HG03097 (cell line): ENCODE data around the gene C1orf116.

Source experiments
- ATAC-seq: cut with Tn5 transposase; IDR thresholded peaks from one replicate; pipeline ENCODE4 v1.9.1; 2021; ENCODE audit not compliant: unreplicated experiment, low FRiP score

C1orf116 gene

DNA sequence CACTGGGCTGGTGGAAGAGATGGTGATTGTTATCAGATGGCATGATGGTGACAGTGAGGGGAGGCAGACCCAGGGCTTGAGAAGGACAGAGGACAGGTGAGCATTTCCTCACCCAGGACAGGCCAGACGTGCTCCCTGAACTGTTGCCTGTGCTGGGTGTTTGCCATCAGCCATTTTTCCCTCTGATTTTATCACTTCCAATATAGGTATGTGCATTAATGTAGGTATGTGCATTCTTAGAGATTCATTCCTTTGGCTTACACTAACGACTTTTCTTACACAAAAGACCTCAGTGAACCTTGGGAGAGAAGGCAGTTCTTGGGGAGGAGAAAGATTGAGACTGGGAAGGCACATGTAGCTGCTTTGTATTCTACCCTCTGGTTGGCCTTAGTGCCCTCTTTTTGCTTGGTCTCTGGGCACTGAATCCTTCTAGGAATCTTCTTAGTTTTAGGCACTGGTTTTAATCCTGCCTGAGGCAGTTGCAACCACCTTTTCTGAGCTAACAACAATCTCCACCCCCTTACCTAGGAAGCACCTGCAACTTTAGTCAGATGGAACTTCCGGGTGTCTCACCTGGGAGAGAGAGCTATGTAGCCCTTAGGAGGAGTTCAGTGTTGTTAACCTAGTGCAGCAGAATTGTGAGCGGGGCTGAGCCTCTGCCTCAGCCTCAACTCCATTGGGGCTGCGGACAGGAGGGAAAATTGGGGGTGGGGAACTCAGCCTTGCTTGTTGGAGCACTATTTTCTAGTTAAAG lies 30.9 kb downstream of the C1orf116 start:
- ATAC-seq: no peak

DNA sequence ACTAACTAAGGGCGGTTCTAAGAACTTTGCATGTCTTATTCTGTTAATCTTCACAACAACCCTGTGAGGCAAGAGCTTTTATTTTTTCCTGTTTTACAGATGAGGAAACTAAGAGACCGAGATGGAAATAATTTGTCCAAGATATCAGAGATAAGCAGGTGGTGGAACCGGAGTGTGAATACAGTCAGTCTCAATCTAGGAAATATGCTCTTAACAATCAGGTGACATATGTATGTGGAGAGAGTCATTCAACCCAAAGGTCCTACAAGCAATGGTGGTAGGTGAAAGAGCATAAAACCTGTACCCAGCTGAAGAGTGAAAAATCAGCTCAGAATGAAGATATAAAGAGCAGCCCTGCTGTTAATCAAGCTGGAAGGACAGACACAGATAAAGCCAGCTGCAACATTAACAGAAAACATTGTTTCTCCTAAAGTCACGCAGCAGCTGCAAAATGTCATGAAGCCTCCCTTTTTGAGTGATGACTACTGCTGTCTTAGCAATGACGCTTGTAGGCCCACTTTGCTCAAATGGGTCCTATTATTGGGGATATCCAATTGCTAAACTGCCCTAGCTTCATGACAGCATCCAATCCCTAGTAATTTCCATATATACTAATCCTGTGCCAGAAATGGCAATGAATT lies 31.8 kb downstream of the C1orf116 start:
- ATAC-seq: no peak

DNA sequence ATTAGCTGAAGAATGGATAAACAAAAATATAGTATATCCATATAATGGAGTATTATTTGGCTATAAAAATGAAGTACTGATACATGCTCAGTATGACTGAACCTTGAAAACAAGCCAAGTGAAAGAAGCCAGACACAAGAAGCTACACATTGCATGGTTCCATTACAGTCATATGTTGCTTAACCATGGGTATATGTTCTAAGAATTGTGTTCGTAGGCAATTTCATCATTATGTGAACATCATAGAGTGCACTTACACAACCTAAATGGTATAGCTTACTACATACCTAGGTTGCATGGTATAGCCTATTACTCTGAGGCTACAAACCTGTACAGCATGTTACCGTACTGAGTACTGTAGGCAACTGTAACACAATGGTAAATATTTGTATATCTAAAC lies 33.7 kb downstream of the C1orf116 start:
- no peak for ATAC-seq

DNA sequence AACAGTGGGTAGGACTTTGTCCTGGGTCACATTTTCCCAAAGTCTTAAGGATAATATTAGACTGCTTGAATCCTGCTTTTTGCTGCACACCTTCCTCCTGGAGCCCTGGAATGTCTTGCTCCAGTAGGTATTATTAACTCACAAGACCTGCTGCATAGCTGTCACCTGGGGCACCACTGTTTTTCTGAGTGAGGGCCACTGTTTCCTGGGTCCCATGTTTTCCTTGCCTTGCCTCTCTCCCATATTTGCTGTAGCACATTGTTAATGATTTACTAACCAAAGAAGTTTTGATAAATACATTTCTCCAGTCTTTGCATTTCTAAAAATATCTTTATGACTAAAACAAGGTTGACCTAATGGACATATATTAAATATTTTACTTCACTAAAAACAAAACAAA lies 39.8 kb downstream of the C1orf116 start:
- ATAC-seq: no peak

DNA sequence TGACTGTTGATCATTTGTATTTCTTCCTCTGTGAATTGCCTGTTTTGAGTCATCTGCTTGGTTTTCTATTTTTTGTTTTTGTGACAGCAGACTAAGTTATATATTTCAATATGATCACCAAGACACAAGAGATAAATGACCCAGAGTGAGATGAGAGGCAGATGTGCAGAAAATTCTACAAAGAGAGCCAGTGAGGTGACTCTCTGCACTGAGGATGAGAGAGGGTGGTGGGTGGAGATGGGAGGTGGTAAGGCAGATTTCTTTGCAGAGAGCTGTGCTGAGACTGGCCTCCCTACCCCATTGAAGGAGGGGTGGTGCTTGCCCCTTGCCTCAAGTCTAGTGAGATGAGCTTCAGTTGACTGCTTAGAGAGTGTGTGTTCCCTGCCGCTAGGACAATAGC lies 44.7 kb downstream of the C1orf116 start:
- ATAC-seq: no peak

DNA sequence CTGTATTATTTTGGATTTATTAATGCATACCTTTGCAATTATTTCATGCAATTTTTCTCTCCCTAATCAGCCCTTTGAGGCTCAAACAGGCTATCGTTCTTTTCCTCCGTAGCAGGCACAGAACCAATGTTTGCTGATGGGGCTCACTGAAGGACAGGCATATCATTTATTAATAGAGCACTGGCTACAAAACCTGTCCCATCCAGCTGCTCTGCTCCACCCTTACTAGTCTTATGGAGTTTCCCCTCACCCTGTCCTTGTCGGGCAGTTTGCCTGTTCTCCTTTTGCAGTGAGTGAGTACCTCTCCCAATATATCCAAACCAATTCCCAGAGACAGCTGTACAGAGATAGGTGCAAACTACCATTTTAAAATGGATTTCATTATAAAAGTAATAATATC lies 45.7 kb downstream of the C1orf116 start:
- ATAC-seq: no peak

DNA sequence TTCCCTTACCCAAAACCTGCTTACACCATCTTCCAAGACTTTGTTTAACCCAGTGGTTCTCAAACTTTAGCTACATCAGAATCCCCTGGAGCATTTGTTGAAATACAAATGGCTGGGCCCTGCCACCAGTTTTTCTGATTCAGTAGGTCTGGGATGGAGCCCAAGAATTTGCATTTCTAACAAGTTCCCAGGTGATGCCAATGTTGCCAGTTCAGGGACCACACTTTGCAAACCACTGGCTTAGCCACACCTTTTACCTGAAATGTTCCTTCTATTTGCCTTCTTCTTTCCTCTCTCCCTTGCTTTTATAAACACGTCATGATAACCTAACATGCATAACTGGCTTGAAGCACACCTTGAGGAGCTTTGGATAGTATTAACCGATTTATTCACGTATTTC lies 46.2 kb downstream of the C1orf116 start:
- no peak for ATAC-seq

DNA sequence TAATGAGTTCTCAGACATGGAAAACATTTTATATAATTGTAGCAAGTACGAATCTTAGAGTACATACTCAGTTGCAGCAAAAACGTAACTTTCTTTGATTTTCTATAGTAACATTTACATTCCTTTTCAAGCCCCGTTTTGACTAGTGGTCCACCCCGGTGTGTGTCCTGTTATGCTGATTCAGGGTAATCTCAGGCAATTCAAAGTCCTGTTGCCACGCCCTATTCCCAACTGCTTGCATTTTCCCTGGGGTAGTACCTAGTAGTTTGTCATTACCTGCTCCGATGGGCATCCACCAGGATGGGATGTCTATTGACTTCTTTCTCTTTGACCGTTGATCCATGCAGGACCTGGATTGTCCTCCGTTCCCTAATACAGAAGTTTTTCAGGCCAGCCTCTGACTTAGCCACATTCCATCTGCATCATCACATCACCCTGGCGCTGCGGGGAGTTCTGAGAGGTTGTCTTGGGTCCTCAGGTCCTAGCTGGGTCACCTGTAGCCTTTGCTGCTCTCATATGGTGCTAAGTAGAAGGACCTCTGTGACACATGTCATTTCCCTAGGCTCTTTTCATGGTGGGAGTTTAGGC lies 47.3 kb downstream of the C1orf116 start:
- ATAC-seq: no peak

DNA sequence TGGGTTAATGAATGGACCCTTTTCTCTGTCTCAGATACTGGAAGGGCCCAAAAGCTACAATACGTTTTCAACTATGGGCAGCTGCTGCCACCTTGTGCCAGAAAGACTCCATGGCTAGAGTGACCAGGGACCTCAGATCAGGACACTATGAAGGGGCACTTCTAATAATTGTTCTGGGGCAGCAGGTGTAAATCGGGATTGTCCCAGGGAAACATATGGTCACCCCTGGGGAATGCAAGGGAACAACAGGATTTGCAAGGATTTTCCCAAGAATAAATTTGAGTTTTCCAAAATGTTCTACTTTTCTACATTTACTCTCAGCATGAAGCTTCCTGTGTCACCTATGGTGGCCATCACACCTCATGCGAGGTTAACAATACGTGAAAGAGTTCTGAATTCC lies 50.3 kb downstream of the C1orf116 start:
- ATAC-seq: no peak

DNA sequence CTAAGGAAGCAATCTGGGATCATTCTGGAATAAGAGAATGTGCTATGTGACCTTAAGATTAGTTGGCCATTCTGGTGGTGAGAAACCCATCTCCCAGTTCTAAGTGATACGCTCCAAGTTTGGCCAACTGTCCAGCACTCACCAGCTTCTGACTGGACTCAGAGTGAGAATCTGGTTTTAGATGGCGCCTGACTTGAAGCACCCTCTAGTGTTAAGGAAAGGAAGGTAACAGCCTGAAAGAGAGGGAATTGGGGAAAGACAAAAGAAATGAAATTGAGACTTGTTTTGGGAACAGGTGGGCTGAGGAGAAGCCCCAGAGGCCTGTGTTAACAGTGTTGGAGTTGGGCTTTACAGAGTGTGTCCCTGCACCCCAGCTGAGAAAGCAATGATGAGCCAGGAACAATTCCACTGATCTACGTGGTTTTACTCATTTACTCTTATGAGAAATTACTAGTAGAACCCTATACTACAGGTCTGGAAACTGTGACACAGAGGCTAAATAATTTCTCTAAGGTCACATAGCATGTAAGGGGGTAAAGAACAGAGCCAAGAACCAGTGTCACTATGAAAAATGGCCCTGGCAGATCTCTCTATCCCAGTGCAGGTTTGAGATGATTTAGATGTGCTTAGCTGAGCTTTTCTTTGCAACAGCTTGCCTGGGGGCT lies 53.0 kb downstream of the C1orf116 start:
- ATAC-seq: no peak

DNA sequence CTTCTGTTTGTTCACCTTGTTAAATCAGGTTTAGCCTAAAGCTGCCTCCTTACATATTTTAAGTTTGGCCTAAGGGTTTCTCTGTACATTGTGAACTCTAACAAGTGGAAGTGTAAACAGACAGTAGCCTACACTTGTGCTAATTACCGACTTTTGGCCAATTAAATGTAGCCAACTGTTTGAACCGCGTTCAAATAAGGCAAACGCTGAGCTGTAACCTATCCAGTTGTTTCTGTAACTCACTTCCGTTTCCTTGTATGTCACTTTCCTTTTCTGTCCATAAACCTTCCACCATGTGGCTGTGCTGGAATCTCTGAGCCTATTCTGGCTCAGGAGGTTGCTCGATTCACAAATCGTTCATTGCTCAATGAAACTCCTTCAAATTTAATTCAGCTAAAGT lies 54.3 kb downstream of the C1orf116 start:
- no peak for ATAC-seq

DNA sequence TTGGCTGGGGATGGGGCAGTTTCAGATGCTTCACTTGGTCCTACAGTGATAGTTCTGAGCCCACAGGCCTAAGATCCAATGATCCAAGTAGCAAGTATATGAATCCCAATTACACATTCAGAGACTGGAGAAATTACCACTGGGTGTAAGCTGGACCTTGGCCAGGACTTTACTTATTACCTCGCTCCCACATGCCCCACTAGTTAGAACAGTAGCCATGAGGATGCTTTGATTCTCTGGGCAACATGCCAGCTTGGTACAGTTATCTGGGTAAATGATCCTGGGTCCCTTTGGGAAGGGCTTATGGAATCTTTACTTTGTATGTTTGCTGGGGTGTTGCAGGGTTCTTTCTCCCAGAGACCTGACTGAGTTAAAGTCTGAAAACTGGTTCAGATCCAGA lies 57.2 kb downstream of the C1orf116 start:
- ATAC-seq: no peak

DNA sequence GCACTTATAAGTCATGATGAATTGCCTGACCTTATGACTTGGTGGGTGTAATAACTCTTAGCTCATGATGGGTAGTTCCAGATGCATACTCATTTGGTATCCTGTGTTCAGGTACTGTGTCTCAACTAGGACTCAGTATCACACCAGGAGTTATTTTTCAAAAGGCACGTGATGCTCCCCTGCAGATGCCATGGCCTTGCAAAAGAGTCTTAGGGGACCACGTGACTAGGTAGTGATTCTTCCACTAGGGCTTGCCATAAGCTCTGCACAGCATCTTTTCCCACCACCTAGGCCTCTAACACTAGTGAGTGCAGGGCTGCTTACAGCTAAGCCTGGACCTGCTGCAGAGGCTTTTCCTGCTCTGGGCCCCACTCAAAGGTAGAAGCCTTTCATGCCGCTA lies 58.4 kb downstream of the C1orf116 start:
- no peak for ATAC-seq

DNA sequence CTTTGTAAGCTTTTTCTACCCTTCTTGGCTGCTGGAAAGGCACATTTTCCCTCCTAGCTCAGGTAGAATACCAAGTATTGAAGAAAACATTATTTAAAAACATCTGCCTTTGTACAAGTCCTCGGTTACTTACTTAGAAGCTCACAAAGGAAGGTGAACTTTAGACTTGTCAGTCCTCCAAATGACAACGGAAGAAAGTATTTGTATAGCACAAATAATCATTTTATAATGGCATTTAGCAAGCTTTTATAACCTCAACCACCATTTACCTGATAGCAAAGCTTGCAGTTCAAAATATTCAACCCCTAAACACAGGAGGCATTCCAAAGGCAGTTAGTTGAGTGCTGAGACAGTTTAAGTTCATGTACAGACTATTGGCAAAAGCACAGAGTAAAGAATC lies 59.8 kb downstream of the C1orf116 start:
- ATAC-seq: no peak

DNA sequence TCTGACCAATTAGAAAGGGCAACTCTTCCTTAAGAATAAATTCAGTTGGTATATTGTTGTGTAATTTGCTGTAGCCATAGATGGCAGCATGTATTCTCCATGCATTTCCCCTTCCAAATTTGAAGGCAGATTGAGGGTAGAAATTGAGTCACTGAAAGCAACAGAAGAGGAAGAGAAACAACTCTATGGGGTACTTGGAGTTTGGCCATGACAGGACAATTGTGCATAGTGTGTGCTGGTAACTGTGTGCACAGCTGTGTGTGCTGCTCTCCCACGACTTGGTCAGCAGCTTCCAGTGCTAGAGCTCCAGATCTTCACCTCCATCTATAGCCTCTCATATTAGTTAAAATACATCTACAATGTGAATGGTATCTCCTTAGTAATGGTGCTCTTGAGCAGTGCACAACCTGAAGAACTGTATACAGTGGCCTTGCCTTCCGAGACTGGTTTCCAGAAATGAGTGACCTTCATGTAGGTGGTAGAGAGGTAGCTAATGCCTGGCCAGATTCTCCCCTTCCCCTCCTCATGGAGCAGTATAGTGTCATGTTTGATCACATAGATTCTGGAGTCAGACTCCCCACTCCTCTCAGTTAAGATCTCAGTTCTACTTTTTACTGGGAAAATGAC lies 61.4 kb downstream of the C1orf116 start:
- ATAC-seq: no peak

DNA sequence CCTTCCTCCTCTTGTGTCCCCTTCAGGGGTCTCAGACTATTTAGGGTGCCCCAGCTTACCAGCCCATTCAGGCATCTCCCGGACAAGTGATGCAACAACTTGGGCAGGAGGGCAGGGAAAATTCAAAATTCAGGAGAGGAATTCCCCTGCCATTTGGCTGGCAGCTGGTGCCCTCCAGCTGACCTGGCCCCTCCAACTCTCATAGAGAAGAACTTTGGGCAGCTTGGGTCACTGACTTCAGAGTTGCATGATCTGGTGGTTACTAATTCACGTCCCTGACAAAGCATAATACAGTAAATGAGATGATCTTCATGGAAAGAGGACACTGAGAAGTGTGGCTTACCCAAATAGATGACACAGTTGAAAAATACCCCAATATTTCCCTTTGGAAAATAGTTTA lies 62.1 kb downstream of the C1orf116 start, which contains the start of gene FCAMR:
TSS of gene FCAMR (minus strand) at position 15 of the 400 bp plus-strand sequence. CDS start 335 bp downstream, outside the sequence.
- no peak for ATAC-seq

DNA sequence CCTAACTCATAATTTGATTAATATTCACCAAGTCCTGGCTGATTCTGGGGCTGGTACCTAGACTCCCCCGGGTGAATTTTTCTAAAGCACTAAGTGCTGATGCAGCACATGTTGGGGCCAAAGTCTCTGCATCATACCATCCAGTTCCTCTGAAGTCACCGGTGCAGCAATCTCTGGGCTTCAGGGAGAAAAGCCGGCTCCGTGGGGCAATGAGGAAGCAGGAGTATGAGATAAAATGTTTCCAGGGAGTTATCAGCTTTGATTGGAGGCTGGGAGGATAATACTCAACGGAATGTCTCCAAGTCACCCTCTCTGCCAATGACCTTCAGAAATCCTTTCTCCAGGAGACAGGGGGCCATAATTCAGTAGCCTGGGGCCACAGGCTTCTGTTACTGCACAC lies 63.5 kb downstream of the C1orf116 start:
- no peak for ATAC-seq
